ENCODE data around the gene ATXN1. TPM values are rescaled to one million over a fixed set of nuclear protein-coding genes. Genes with fewer than 3 reads are reported as not detected.

ATXN1 gene
- total and polyA plus RNA-seq, 2 of the 8 experiments (the other 6 are each of a cell fraction or from before 2014, with no cell fraction given): 1.6 to 4.0 TPM

DNA sequence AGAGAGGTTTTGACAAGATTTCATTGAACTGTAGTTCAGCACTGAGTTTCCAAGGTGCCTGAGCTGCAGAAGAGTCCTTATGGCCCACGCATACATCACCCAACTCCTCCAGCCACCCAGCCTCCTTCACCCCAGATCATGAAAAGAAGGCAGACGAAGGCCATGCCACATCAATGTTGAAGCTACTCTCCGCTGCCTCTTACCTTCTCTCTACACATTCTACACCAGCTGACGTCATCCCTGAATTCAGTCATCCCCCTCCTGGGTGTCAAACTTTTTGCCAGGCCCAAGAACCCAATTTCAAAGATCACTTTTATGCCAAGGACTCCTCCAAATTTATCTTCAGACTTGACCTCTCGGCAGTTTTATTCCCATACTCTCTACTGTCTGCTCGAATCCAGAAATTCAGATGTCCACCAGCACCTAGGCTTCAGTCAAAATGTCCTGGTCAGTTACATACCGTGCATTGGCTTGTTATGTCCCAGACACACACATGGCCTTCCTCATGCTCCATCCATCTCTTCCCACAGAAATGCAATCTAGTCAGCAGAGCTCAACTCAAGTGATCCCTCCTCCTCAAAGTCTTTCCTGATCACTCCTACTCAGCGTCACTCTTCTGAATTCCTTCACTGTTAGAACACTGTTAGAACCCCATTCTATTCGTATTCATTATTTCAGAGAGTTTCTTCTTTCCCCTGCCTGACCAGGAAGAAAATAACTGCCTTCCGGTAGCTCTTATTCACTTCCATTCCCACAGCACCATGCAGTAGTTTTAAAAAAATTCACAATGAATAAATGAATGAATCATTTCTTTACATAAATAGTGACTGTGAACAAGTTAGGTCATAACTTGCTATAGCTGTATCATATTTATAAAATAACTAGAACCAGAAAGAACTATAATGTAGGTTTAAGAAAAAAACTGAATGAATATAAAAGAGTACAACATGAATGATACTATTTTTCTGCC lies 11.5 kb downstream of the ATXN1 start:
- H3K9ac ChIP-seq (replicated peaks in 1 of 4; ENCODE audit: extremely low read depth in 1 of 4, low read depth in 3 of 4, low read length in 3 of 4): no peak overlapping the region
- H3K14ac ChIP-seq (ENCODE audit: insufficient read length): no peak overlapping the region
- H3K18ac ChIP-seq (ENCODE audit: extremely low read depth, low read length): no peak overlapping the region
- FAIRE-seq: no peak
- no peak overlapping the region for H2AFZ ChIP-seq (ENCODE audit: low read length)
- ChIA-PET POLR2A (ENCODE audit: partially characterized antibody) (interaction anchor here (1.2 kb wide), 1 partner anchor 10 kb away, joined by 3 read pairs; no protein-coding TSS in a partner anchor), CTCF (ENCODE audit: partially characterized antibody) (interaction anchor here (1.1 to 2.2 kb wide), 6 partner anchors 9 to 245 kb away, joined by 3 to 16 read pairs (median 4); partner anchors contain the start of gene ATXN1)
- H3K27ac ChIP-seq (ENCODE audit: low read depth, low read length): no peak overlapping the region
- H2BK15ac ChIP-seq (ENCODE audit: low read length): no peak overlapping the region
- H3K4me2 ChIP-seq (ENCODE audit: insufficient read depth in 1 of 2, low read depth in 2 of 2, low read length in 2 of 2): no peak overlapping the region
- no peaks in the 10 kb centered on the region for H3K36me3 ChIP-seq (ENCODE audit: control insufficient read depth in 2 of 4, insufficient read depth in 4 of 4, low read length in 3 of 4)
- H3K79me2 ChIP-seq (ENCODE audit: control insufficient read depth in 1 of 2, insufficient read depth in 2 of 2, low read length in 2 of 2): no peaks in the 10 kb centered on the region
- no peaks in the 10 kb centered on the region; the same call in 1 of the 2 replicates for H3K23me2 ChIP-seq (ENCODE audit: low read depth, low read length)
- no peaks in the 10 kb centered on the region for H3K9me3 ChIP-seq (ENCODE audit: insufficient read depth in 2 of 2, low read depth in 1 of 2, low read length in 1 of 2)
- WGBS, 2 experiments (ENCODE audit: extremely low coverage in 1 of 2, insufficient coverage in 1 of 2, insufficient read length in 1 of 2, insufficient replicate concordance in 2 of 2, low coverage in 1 of 2, low lambda C conversion rate in 2 of 2, missing lambda C conversion rate in 1 of 2): 89% methylated on average over 10 of the region's 10 CpGs; no CpG with 5 or more reads in 1 of the 2 experiments
- no peak overlapping the region for H2BK5ac ChIP-seq (ENCODE audit: low read depth, low read length)
- H2BK20ac ChIP-seq (ENCODE audit: low read length): no peak overlapping the region
- no peak for DNase-seq (ENCODE audit: low read depth in 1 of 2, low spot score in 2 of 2)
- no peak overlapping the region for H2AK5ac ChIP-seq (ENCODE audit: low read depth, low read length)
- H2BK12ac ChIP-seq (ENCODE audit: low read depth, low read length): no peak overlapping the region
- H4K5ac ChIP-seq (ENCODE audit: insufficient read length, low read depth, low read length): no peak overlapping the region
- no peaks in the 10 kb centered on the region for H4K20me1 ChIP-seq (replicated peaks in 1 of 2; ENCODE audit: control insufficient read depth in 1 of 2, insufficient read depth in 2 of 2, low read length in 2 of 2)
- no peaks in the 10 kb centered on the region for H3K79me1 ChIP-seq (ENCODE audit: low read depth, low read length)
- no peaks in the 10 kb centered on the region; a peak in 1 of 7 replicates for H3K4me1 ChIP-seq (replicated peaks in 1 of 4; ENCODE audit: control insufficient read depth in 3 of 4, insufficient read depth in 4 of 4, low read length in 3 of 4)
- no peak overlapping the region for H4K91ac ChIP-seq (replicated peaks; ENCODE audit: insufficient read length, low read length)
- H3K4ac ChIP-seq (replicated peaks; ENCODE audit: insufficient read length, low read depth, low read length): no peak overlapping the region
- H3K27me3 ChIP-seq (replicated peaks in 1 of 4; ENCODE audit: control insufficient read depth in 3 of 4, extremely low read depth in 1 of 4, insufficient read depth in 3 of 4, low read length in 3 of 4): no peaks in the 10 kb centered on the region
- H2BK120ac ChIP-seq (replicated peaks; ENCODE audit: low read depth, low read length): no peak overlapping the region
- H3K56ac ChIP-seq (replicated peaks; ENCODE audit: insufficient read length, low read depth, low read length): no peak overlapping the region
- no peak overlapping the region for H3K4me3 ChIP-seq (ENCODE audit: extremely low read depth in 1 of 4, insufficient read depth in 2 of 4, low read depth in 3 of 4, low read length in 4 of 4)
- no peak overlapping the region for H3K23ac ChIP-seq (ENCODE audit: insufficient read length)
- no peak overlapping the region for H4K8ac ChIP-seq (ENCODE audit: extremely low read depth, insufficient read depth, low read length)
- TF ChIP-seq RXRA (IDR thresholded peaks at IDR 0.05; ENCODE audit: insufficient read depth, low read depth, low read length): no peak
- no peak for TF ChIP-seq ZNF274 (IDR thresholded peaks at IDR 0.05; ENCODE audit: borderline replicate concordance, extremely low read depth, low read length)
- no peak for TF ChIP-seq KDM1A (IDR thresholded peaks at IDR 0.05; ENCODE audit: borderline replicate concordance, low read length)
- no peak for TF ChIP-seq HDAC2 (IDR thresholded peaks at IDR 0.05; ENCODE audit: borderline replicate concordance in 1 of 2, low read depth in 2 of 2, low read length in 2 of 2)
- no peak for TF ChIP-seq TAF7 (optimal IDR thresholded peaks at IDR 0.05; ENCODE audit: borderline replicate concordance, low read depth, low read length)
- no peak for TF ChIP-seq JUN (IDR thresholded peaks at IDR 0.05; ENCODE audit: low read depth, low read length)
- TF ChIP-seq CBX5 (IDR thresholded peaks at IDR 0.05; ENCODE audit: low read depth, low read length): no peak
- TF ChIP-seq POU5F1 (IDR thresholded peaks at IDR 0.05; ENCODE audit: low read depth, low read length): no peak
- no peak for TF ChIP-seq GTF2F1 (IDR thresholded peaks at IDR 0.05; ENCODE audit: borderline replicate concordance, low read depth, low read length)
- TF ChIP-seq YY1 (IDR thresholded peaks at IDR 0.05; ENCODE audit: low read depth, low read length): no peak
- TF ChIP-seq ASH2L (IDR thresholded peaks at IDR 0.05; ENCODE audit: low read length): no peak
- TF ChIP-seq KDM4A (IDR thresholded peaks at IDR 0.05; ENCODE audit: low read depth, low read length, severe bottlenecking): no peak
